HG02884 (cell line): Measurements from ENCODE around the gene ALDH16A1.
A peak's percentile ranks its signal among the peaks of the same experiment; 100 is the strongest.
"Not testable (repeated sequence)": the region's sequence is repeated elsewhere in the genome, so short reads cannot be mapped to it uniquely, and the experiment has no call there.

ENCODE experiments used
- ATAC-seq: cut with Tn5 transposase; IDR thresholded peaks from one replicate; pipeline ENCODE4 v1.9.1; 2021; ENCODE audit warnings: mild to moderate bottlenecking, moderate library complexity; ENCODE audit not compliant: unreplicated experiment

ALDH16A1 gene

DNA sequence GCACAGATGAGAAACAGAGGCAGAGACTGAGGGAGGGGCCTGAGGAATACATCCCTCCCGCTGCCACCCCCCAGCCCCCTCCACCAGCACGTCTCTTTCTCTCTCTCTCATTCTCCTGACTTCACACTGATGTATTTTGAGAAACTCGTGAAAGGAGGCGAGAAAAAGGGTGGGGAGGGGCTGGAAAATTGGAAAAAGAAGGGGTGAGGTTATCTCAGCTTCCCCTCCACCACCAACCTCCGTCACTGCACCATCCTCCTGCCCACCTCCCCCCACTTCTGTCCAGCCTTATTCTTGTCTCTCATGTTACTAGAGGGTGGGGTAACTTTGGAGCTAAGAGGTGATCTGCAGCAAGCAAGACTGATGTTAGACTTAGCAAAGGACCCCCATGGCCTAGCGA lies 13.2 kb upstream of the ALDH16A1 start:
- no peak for ATAC-seq

- ATAC-seq: no peak
Measured at GRCh38 chr19:49440439-49441209, 12.4 kb upstream of the ALDH16A1 start.

GRCh38 chr19:49441210-49441959 lies 11.6 kb upstream of the ALDH16A1 start, which contains the start of gene SLC17A7:
TSS of gene SLC17A7 (minus strand) at chr19:49441527. CDS start at chr19:49441379, 148 bp downstream.
- ATAC-seq: no peak

DNA sequence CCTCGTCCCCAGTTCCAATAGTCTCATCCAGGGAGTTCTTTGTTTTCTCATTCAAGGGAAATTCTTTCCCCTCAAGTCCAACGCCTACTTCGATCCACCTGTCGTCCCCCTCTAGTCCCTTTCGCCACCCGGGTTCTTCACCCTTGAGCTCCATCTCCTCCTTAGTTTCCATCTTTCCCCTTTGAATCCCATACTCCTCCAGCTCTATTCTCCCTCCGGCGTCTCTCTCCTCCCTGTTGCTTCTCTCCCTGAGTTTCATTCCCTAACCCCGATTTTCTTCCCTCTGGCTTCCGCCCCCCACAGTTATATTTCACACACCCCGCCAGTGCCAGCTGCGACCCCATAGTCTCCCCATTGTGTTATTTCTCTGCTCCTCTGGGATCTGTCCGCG lies 11.1 kb upstream of the ALDH16A1 start:
- no peak for ATAC-seq

- no peak for ATAC-seq
Measured at GRCh38 chr19:49442354-49442753, 10.7 kb upstream of the ALDH16A1 start.

DNA sequence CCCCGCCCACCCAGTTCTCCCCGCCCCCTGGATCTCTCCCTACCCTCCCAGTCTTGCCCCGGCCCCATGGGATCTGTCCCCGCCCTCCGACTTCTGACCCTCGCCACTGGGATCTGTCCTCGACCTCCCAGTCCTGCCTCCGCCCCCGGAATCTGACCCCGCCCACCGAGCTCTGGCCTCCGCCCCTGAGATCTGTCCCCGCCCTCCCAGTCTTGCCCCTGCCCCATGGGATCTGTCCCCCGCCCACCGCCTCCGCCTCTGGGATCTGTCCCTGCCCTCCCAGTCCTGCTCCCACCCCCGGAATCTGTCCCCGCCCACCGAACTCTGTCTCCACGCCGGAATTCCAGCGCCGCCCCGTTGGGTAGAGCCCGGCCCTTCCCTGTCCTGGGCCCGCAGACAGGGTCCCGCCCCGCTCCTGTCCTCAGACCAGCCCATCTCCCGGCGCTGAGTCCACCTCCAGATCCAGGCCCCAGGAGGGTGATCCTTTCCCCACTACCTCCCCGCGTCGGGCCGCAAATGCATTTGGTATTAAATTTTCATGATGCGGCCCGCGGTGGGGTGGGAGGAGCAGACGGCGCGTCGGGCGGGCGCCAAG lies 10.2 kb upstream of the ALDH16A1 start:
- peak; percentile 6 for ATAC-seq

DNA sequence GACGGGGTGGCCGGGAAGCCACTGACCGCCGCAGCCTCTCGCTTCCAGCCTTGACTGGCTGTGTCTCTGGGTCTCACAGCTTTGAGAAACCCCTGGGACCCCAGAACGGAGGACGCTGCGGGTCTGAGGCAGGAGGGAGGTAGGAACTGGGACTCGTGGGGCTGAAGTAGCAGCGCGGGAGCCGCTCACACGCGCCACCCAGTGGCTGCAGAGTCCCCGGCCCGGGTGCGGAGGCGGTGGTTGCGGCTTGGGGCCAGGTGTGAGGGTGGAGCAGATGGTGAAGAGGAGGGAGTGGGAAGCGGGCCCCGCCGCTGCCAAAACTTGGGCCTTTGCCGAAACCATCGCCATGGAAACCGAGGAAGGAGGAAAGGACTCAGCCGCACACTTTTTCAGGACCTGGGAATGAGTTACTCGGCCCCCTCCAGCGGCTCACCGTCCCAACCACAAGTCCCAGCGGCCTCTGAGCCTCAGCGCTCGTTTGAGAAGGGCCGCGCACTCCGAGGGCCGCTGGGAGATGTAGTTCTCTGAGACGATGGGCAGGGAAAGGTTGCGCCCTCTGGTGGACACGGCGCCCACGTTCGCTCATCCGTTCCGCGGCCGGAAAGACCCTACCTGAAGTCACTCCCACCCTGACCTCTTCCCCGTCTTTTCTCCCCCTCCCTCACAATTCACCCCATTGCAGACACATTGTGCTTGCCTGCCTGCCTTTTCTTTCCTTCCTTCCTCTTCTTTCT lies 9.5 kb upstream of the ALDH16A1 start:
- peak; percentile 71 for ATAC-seq

DNA sequence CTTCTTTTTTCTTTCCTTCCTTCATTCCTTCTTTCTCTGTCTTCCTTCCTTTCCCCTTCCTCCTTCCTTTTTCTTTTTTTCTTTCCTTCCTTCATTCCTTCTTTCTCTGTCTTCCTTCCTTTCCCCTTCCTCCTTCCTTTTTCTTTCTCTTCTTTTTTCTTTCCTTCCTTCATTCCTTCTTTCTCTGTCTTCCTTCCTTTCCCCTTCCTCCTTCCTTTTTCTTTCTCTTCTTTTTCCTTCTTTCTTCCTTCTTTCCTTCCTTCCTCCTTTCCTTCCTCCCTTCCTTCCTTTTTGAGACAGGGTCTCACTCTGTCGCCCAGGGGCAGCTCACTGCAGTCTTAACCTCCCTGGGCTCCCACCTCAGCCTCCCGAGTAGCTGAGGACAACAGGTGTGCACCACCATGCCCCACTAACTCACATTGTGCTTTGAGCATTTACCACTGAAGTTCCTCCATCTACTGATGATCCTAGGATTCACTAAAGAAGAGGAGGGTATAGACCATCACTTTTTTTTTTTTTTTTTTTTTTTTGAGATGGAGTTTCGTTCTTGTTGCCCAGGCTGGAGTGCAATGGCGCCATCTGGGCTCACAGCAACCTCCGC lies 8.8 kb upstream of the ALDH16A1 start:
- ATAC-seq: not testable (repeated sequence)

DNA sequence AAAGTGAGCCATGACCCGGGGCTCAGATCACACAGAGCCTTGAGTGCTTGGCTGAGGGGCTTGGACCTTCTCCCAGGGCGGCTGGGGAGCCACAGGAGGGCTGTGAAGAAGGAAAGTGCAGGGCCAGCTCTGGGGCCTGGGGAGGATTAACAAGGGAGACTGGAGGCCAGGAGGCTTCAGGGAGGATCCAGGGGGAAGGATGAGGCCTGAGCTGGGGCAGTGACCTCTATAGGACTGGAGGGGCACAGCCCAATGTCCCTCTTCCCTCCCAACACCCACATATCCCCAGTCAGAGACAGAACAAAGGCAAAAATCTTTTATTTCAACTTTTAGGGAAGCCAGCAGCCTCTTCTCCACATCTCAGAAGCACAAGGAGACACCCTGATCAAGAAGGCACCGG lies 7.0 kb upstream of the ALDH16A1 start:
- no peak for ATAC-seq

DNA sequence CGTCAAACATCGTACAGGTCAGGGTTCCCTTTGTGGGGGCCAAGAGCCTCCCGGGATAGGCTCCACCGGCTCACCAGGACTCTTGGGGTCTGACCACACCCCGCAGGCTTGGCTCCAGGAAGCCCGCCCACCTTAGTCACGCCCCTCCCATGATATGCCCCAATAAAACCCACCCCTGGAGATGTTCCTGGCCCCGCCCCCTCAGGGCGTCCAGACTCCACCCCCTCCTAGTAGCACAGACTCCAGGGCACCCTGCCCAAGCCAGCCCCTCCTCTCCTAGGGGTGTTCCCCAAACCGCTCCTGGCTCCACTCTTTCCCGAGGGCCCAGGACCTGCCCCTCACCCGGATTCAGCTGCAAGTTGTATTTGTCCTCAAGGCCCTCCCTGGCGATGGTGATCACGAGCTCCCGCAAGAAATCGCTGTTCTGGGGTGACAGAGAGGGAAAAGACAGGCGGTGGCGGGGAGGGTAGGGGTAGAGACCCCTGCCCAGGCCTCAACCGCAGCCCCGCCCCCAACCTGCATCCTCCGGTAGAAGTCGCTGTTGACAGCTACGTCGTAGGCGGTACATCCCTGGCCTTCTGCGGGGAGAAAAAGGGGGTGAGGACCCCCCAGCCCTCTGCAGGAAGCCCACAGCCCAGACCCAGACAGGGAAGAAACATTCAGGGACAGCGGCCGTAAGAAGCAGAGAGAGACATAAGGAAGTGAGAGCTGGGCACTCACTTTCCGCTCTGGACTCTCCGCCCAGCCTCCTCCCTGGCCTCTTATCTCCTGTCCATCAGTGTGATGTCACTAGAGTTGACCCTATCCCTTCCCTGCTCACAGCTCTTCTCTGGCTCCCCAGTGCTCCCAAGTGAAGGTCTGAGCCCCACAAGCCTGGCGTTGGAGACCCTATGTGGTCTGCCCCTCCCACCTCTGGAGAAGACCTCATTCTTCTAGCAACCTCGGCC lies 5.3 kb upstream of the ALDH16A1 start:
- ATAC-seq: no peak

DNA sequence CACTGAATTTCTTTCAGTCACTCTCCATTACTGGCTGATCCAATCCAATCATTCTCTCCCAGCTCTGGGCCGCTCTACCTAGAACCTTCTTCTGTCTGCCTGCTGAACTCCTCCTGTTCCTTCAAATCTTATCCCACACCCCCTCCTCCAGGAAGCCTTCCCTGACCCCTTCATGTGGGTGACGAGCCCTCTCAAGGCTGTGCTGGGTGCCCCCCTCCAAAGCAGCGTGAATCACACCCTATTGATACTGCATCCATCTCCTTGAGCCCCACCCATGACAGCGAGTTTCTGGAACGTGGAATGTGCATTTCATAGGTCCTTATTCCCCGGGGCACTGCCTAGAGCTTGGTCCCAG lies 4.6 kb upstream of the ALDH16A1 start:
- ATAC-seq: no peak

DNA sequence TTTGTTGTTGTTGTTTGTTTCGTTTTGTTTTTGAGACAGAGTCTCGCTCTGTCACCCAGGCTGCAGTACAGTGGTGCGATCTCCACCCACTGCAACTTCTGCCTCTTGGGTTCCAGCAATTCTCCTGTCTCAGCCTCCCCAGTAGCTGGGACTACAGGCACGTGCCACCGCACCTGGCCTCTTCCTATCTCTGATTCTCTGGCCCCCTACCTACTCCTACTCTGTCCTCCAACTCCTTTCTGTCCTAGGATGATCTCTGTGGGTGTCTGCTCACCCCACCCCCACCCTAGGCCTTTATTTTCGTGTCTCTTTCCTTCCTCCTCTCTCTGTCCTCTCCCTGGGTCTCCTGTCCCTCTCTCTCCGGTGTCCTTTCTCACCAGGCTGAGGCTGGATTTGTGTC lies 2.6 kb upstream of the ALDH16A1 start:
- no peak for ATAC-seq

DNA sequence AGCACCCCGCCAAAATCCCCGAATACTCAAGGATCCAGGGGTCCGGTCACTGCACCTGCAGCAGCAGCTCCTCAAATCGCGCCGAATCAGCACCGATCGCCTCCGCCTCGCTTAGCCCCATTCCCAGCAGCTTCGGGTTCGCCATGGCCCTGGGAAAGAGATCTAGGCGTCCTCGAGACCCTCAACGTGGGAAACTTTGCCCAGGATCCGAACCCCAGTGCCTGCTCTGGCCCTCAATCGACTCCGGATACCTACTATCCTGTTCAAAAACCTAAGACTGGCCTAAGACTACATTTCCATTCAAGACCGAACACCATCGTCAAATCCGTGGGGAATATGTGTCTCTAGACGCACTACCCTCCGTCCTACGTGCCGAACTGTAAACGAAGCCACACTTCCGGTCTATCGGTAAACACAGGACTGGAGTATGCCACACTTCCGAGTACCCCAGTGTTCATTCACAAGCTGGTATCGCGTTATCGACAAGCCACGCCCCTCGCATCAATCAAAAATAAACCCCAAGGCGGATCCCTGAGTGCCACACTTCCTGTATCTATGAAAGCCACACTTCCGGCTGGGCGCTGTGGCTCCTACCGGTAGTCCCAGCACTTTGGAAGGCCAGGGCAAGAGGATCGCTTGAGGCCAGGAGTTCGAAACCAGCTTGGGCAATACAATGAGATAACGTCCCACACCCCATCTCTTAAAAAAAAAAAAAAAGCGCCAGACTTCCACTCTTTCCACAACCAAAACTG lies 1.4 kb upstream of the ALDH16A1 start, which contains the start of gene PIH1D1:
TSS of gene PIH1D1 (minus strand) at position 385 of the 752 bp plus-strand sequence. CDS start at position 145, 240 bp downstream.
- ATAC-seq: peak; percentile 49

DNA sequence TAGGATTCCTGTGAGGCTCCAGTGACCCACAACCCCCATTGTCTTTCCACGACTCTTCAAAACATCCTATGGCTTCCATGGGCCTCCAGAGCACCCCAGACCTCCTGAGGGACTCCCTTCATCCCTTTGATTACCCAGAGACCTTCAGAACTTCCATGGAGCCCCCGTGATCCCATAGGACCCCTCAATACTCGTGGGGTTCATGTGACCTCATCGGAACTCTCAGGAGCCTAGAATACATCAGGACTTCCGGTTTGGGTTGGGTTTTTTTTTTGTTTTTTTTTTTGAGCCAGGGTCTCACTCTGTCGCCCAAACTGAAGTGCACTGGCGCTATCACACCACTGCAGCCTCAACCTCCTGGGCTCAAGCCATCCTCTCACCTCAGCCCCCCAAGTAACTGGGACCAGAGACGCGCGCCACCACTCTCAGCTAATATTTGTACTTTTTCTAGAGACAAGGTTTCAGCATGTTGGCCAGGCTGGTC lies 774 bp downstream of the ALDH16A1 start:
- no peak for ATAC-seq

GRCh38 chr19:49455773-49456172 lies 2.7 kb downstream of the ALDH16A1 start:
- no peak for ATAC-seq

GRCh38 chr19:49456326-49456725 lies 3.3 kb downstream of the ALDH16A1 start:
- no peak for ATAC-seq

GRCh38 chr19:49458567-49458903 lies 5.5 kb downstream of the ALDH16A1 start:
- no peak for ATAC-seq

- no peak for ATAC-seq
Measured at GRCh38 chr19:49459388-49459787, 6.4 kb downstream of the ALDH16A1 start.

GRCh38 chr19:49461130-49461529 lies 8.1 kb downstream of the ALDH16A1 start:
- not testable (repeated sequence) for ATAC-seq
